Activated CD8-positive, alpha-beta memory T cell treated with anti-CD3 and anti-CD28 coated beads, Interleukin-2, amount 50 U/mL, for 1 hour (primary cell): Measurements from ENCODE around the gene G2E3.
"Not testable (repeated sequence)": the region's sequence is repeated elsewhere in the genome, so short reads cannot be mapped to it uniquely, and the experiment has no call there.

Source experiments
- DNase-seq: peaks from one replicate; pipeline ENCODE4 v3.0.0-alpha.2; 2020; ENCODE audit errors: extremely low read depth

The G2E3 gene

DNA sequence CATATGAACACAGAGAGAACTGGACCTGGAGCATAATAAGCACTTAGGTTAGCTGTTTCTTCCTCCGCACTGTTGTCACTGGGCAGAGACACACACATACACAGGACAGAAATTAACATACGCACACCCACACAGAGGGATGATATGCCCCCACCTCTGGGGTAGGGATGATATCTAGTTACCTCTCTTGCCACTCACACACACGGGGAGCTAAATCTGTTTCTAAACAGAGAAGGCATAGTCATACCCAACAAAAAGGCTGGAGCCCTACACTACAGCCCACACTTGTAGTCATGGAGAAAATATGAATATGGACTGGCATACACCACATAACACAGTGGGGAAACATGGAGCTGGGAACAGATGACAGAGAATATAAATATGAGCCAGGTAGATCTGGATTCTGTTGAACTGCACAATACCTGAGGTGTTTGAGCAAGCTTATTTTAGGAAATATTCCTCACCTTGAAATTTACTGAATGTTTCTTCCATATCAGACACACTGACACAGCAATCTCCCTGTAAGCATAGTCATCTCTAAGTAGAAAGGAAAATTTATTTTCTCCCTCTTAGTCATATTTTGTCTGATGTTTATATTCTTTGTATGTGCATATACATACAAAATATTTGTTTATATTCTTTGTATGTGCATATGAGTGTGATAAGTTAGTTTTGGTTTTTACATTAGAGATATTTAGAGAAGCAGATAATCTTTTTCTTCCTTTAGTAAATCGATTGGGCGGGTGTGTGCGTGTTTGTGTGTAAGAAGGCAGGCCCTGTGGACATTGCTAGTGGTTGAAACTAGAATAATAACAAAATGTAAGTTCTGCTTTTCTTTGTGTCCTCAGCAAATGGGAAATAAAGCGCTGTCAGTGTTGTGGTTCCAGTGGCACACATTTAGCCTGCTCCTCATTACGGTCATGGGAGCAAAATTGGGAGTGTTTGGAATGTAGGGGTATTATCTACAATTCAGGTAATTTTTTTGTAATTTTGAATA is 42.3 kb downstream of the G2E3 start:
- DNase-seq, result no peak

DNA sequence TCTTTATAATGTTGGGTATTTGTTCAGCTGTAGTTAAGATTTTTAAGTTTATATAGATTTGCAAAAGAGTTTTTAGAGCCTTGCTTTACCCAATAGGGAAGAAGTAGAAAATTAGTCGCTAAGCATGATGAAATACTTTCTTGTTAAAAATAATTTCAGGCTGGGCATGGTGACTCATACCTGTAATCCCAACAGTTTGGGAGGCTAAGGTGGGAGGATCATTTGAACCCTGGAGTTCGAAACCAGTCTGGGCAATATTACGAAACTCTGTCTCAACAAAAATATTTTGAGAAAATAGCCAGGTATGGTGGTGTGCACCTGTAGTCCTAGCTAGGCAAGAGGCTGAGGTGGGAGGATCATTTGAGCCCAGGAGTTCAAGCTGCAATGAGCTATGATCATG is 44.4 kb downstream of the G2E3 start:
- no peak for DNase-seq

DNA sequence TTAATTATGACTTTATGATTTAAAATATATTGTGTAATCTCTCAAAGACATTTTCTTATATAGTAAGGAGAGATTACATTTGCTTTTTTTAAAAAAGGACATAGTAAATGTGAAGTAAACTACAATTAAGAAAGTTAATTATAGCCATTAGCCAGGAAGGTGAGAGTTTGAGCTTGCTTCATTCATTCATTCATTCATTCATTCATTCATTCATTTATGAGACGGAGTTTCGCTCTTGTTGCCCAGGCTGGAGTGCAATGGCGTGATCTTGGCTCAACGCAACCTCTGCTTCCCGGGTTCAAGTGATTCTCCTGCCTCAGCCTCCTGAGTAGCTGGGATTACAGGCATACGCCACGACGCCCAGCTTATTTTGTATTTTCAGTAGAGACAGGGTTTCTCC is 45.7 kb downstream of the G2E3 start:
- not testable (repeated sequence) for DNase-seq

DNA sequence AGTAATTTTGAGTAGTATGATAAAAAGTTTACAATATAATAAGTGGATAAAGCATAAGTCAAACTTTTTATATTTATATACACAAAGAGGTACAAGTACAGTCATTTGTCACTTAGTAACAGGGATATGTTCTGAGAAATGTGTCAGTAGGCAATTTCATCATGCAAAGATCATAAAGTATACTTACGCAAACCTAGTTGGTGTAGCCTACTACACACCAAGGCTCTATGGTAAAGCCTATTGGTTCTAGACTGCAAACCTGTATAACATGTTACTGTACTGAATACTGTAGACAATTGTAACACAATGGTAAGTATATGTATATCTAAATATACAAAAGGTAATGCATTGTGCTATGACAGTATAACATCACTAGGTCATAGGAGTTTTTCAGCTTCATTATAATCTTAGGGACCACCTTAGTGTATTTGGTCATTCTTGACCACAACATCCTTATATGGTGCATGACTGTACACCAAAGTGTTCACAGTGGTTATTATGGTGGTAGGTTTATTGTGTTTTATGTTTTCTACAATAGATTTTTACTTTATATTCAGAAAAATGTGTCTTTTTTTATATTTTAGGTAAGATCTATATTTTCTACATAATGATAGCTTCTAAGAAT is 48.3 kb downstream of the G2E3 start:
- DNase-seq, result no peak

DNA sequence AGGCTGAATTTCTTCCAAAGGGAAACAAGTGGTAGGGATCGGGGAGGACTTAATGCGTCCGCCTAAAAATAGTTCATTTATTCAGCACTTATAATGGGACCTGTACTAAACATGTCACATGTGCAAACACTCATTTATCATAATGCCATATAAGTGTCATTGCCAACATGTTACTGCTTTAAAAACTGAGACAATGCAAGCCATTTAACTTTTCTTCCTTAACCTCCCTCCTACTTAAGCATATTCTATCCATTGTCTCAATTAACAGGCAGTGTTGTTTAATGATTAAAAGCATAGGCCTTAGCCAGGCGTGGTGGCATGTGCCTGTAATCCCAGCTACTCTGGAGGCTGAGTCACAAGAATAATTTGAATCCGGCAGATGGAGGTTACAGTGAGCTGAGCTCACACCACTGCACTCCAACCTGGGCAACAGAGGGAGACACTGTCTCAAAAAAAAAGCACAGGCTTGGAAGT is 49.6 kb downstream of the G2E3 start:
- no peak for DNase-seq

DNA sequence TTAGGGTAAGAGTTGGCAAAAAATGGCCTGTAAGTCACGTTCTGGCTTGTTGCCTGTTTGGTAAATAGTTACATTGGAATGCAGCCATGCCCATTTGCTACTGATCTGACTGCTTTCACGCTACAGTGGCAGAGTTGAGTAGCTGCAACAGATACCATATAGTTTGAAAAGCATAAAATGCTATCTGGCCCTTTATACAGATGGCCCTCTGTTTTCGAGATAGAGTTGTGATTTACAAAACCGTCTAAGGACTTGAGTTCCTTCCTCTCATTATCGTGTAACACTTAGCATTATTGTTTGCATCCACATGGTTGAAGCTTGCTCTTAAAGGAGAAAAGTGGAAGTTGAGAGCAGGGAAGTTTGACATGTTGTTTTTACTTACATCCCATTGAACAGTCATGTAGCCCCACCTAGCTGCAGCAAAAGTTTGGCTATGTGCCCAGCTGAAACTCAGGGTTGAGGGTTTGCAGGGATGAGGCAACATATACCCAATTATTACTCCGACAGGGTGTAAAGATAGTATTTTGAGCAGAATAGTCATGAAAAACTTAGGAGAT is 51.9 kb downstream of the G2E3 start:
- DNase-seq, result no peak

DNA sequence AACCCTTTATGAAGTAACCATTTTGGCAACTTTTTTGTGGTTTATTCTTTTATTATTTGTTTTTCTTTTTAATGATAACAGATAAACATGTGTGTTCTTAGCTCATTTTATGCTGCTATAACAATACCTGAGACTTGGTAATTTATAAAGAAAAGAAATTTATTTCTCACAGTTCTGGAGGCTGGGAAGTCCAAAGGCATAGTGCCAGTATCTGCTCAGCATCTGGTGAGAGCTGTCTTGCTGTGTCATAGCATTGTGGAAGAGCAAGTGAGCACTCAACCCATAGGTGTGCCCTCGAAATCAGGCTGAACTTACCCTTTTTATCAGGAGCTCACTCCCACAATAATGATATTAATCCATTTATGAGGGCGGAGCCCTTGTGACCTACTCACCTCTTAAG is 55.2 kb downstream of the G2E3 start:
- DNase-seq, result no peak

DNA sequence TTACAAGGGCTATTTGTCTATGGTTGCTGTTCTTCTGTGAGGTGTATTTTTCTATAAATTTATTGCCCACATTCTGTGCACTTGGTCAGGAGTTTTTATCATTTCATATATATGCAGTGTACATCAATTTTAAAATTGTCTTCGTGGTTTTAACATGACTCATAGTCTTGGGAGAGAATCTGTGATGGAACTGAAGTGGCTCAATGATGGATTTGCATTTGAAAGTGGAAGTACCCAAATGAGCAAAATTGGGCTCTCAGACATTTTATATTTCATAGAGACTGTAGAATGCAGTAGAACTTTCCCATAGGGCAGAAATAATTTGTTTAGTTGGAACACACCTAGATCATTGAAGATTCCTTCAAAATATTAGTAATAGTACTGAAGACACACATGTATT is 61.2 kb downstream of the G2E3 start:
- DNase-seq, result no peak

DNA sequence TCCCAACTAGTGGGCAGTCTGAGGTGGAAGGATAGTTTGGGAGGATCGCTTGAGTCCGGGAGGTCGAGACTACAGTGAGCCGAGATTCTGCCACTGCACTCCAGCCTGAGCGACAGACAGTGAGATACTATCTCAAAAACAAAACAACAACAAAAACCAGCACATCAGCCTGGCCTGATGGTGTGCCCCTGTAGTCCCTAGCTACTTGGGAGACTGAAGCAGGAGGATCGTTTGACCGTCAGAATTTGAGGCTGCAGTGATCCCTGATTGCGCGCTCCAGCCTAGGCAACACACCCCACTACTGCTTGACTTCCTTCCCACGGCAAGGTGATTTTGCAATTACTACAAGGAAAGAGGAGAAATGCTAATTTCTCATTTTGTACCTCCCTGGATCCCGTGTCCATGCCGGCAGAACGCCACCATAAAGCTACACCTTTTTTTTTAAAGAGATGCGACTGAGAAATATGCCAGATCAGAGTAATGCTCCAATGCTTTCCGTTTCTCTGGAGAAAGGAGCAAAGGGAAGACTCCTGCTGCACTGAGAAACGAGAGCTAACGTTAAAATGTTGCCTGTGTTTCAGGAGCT is 62.5 kb downstream of the G2E3 start:
- no peak for DNase-seq

DNA sequence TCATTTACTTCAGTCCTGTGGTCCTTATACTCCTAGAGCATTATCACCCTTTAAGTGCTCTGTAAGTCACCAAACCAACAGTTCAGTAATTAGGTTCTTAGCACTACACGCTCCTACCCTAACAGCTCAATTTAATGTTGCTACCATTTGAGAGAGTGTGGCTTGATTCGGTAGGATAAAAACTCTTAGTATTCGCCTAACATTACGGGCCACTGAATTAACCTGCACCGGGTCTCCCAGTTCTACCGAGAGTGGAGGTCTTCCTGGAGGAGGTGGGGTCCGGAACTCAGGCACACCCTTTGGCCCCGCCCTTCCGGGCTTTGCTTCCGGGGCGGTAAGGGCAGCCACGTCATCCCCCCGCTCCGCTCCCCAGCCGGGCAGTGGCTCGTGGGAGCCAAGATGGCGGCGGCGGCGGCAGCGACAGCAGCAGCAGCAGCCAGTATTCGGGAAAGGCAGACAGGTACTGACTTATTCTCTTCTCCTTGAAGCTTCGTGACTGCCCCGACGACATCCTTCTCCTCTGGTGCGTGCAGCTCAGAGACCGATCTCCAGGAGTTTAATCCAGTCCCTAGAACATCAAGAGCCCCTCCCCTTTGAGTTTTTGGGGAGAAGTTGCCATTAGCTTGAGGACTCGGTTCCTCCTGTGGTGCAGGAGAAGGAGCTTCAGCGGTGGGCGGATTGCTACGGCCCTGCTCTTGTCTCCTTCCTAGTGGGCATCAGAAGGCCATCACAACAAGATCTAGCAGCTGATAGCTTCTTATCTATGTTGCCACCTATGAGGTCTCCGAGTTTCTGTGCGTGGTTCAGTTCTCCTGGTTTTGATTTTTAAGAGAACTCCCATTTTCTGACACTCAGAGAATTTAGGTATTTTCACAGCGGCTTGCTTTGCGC is 63.2 kb downstream of the G2E3 start, which contains the start of gene SCFD1:
SCFD1 (plus strand) TSS at position 380 of the 891 bp plus-strand sequence; CDS start at position 400, 20 bp downstream.
- DNase-seq, result peak; percentile 59

DNA sequence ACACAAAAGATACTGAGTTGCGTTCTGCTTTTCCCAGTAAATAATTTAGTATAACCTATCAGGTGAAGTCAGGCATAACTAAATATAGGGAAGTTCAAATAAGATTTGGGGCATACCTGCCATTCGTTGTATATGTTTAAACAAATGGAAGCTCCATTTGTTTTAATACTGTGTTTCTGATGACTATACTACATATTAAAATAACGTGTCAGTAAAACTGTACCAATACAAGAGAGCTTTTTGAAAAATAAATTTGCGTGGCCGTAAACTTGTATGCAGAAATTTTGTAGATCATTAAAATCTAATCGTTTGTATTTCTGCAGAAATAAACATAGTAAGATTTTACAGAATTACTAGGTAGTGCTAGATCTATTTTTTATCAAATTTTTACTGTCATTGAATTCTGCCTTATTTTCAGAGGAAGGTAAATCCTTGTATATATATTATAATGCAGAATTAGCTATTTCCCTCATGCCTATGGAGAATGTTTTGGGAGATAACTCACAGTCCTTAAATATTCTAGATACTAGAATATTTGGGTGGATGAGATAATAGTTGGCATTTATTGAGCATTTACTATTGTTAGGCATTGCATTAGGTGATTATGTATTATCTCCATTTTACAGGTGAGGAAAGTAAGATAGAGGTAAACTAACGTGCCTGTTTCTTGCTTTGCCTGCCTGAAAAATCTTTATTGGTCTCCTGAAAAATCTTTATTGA is 64.6 kb downstream of the G2E3 start:
- no peak for DNase-seq

DNA sequence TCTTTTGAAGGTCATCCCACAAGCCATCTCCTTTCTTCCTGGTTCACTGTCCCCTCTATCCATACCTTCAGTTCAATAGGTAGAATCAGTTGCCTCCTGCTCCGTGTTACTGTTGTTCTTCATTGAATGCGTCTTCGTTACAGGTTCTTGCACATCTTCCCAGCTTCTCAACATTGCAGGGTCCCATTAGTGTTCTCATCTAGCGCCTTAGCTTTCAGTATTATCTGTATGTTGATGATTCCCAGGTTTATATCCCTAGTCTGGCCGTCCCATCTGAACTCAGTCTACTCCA is 65.1 kb downstream of the G2E3 start:
- no peak for DNase-seq

DNA sequence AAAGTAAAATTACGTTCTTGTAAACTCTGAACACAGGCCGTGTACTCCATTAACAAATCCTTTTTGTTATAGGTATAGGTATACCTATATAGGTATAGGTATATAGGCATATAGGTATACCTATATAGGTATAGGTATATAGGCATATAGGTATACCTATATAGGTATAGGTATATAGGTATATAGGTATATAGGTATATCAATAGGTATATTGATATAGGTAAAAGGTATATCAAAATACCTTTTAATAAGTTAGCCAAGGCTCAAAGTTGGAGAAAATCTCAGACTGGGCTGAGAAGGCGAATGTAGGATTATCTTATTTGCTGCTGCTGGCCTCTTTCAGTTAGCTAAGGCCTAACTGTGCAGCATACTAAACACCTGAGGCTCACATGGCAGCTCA is 66.6 kb downstream of the G2E3 start:
- no peak for DNase-seq

DNA sequence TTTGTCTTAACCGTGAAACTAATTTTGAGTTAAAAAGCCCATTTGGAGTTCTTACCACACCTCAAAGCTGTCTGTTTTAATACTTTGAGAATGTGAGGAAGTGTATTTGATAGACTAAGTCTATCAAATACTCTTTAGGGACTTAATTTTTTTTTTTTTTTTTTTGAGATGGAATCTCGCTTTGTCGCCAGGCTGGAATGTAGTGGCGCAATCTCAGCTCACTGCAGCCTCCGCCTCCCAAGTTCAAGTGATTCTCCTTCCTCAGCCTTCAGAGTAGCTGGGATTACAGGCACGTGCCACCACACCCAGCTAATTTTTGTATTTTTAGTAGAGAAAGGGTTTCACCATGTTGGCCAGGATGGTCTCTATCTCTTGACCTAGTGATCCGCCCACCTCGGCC is 70.5 kb downstream of the G2E3 start:
- DNase-seq, result not testable (repeated sequence)

DNA sequence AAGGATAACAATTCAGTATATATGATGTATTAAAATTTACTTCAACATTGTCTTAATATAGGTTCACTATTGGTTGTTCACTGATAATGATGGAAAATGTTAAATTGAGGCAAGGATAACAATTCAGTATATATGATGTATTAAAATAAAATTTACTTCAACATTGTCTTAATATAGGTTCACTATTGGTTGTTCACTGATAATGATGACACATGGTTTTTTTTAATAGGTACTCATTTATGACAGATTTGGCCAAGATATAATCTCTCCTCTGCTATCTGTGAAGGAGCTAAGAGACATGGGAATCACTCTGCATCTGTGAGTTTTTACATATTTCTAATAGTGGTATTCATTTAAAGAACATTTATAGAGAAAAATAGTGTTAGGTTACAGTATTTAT is 71.3 kb downstream of the G2E3 start:
- no peak for DNase-seq

DNA sequence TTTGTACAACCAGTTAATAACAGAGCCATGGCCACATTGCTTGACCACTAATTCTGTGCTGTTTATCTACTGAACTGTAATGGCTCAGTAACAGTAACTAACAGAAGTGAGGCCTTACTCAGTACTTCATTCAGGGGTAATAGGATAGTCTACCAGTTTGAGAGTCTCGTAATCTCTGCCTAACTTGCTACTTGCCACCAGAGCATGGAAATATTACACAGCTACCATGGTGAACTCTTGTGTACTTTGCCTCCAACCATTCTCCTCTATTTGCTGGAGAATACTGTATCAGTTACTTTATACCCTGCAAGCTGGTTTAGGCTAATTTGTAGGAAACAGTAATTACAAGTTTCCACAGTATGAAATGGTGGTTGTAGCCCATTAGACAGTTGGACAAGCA is 73.8 kb downstream of the G2E3 start:
- no peak for DNase-seq

DNA sequence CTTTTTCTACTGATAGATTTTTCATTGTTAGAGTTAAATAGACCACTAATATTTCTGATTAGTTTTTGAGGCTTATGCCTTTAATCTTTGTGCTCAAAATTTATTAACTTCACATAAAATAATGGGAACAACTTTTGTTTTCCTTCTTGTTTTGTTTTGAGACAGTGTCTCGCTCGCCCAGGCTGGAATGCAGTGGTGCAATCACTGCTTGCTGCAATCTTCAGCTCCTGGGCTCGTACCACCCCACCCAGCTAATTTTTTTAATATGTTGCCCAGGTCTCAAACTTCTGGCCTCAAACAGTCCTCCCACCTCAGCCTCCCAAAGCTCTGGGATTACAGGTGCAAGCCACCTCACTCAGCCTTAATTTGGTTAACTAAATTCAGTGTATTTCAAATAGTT is 80.0 kb downstream of the G2E3 start:
- no peak for DNase-seq

DNA sequence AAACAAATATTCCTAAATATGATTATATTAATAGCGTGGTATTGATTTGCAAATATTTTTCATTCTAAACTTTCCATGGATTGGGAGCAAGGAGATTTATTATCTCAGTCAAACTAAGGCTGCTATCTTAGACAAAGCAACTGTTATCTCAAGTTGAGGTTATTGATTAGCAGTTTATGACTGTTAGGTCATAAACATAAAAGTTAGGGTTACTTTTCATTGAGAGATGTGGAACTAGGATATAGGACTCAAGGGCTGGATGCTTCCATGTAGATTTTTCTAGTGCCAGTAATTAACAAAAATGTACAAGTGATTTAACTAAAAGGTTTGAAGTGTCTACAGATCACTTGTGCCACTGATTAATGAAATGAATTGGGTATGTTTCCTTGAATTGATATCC is 82.2 kb downstream of the G2E3 start:
- DNase-seq, result no peak

DNA sequence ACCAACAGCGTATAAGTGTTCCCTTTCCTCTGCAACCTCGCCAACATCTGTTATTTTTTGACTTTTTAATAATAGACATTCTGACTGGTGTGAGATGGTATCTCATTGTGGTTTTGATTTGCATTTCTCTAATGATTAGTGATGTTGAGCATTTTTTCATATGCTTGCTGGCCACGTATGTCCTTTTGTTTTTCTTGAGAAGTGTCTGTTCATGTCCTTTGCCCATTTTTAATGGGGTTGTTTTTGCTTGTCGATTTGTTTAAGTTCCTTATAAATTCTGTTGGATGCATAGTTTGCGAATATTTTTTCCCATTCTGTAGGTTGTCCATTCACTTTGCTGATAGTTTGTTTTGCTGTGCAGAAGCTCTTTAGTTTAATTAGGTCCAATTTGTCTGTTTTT is 85.5 kb downstream of the G2E3 start:
- DNase-seq, result not testable (repeated sequence)

DNA sequence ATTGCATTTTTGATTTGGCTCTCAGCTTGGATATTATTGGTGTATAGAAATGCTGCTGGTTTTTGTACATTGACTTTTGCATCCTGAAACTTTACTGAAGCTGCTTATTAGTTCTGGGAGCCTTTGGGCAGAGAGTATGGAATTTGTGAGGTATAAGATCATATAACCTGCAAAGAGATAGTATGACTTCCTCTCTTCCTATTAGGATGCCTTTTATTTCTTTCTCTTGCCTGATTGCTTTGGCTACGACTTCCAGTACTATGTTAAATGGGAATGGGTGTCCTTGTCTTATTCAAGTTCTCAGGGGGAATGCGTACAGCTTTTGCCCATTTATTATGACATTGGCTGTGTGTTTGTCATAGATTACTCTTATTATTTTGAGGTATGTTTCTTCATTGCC is 86.6 kb downstream of the G2E3 start:
- no peak for DNase-seq

DNA sequence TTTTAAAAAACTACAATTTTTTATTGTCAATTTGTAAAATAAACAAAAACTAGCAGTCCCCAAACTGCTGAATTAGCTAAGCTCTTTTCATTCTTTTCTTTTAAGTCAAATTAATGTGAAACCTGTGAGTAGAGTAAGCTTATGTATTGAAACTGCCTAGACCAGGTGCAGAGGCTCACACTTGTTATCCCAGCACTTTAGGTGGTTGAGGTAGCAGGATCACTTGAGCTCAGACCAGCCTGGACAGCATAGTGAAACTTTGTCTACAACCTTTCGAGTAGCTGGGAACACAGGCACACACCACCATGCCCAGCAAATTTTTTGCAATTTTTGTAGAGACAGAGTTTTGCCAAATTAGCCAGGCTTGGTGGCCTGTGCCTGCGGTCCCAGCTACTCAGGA is 89.5 kb downstream of the G2E3 start:
- DNase-seq, result no peak
